GM18502 (cell line): ENCODE data around the gene SPINT1.

Experiments used
- ATAC-seq: cut with Tn5 transposase; IDR thresholded peaks from one replicate; pipeline ENCODE4 v1.9.1; 2021; ENCODE audit warnings: mild to moderate bottlenecking; ENCODE audit not compliant: unreplicated experiment, poor library complexity

The SPINT1 gene, protein sequence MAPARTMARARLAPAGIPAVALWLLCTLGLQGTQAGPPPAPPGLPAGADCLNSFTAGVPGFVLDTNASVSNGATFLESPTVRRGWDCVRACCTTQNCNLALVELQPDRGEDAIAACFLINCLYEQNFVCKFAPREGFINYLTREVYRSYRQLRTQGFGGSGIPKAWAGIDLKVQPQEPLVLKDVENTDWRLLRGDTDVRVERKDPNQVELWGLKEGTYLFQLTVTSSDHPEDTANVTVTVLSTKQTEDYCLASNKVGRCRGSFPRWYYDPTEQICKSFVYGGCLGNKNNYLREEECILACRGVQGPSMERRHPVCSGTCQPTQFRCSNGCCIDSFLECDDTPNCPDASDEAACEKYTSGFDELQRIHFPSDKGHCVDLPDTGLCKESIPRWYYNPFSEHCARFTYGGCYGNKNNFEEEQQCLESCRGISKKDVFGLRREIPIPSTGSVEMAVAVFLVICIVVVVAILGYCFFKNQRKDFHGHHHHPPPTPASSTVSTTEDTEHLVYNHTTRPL

DNA sequence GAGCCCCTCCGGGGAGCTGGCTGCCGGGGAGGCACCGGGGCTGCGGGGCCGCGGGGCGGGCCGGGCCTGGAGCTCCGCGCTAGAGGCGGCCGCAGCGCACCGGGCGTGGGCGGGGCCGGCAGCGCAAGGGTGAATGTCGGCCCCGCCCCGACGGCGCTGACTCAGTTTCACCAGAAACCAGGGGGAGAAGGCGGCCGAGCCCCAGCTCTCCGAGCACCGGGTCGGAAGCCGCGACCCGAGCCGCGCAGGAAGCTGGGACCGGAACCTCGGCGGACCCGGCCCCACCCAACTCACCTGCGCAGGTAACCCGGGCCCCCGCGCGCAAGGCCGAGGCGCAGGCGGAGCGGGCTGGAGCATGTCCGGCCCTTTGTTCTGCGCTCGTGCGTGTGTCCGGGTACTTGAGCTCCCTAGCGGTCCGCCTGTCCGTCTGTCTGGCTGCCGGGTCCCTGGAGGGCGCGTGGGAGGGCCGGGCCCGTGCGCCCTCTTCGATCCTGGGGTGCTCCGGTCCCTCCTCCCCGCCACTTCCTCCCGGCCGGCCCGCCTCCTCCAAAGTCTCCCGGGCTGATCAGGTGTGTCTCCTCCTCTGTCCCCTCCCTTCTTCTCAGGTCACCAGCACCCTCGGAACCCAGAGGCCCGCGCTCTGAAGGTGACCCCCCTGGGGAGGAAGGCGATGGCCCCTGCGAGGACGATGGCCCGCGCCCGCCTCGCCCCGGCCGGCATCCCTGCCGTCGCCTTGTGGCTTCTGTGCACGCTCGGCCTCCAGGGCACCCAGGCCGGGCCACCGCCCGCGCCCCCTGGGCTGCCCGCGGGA is at the start of gene SPINT1:
Gene SPINT1, plus strand, starts transcription at position 164 of the 811 bp plus-strand sequence. Its CDS starts 507 bp downstream, at position 671.
- ATAC-seq: no peak

DNA sequence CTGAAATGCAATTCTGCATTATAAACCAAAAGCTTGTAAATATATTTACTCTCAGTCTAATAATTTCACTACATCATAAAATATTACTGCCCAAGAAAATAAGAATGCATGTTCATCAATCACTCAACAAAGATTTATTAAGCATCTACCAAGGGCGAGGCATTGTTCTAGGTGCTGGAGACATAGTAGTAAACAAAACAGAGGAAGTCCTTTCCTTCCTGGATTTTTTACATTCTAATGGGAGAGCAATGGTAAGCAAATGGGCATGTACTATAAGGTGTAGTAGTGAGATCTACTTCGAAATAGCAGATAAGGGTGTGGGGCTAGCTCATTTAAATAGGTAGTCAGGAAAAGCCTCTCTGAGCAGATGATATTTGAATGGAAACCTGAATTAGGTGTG is 47.8 kb upstream of the SPINT1 start:
- no peak for ATAC-seq

DNA sequence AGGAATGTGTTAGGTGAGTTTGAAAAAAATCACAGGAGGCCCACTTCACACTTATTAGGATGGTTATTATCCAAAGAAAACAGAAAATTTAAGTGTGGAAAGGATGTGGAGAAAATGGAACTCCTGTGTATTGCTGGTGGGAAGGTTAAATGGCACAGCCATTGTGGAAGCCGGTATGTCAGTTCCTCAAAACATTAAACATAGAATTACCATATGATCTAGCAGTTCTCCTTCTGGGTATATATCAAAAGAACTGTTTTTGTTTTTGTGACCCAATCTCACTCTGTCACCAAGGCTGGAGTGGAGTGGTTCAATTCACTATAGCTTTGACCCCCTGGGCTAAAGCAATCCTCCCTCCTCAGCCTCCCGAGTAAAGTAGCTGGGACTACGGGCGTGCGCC is 47.3 kb upstream of the SPINT1 start:
- no peak for ATAC-seq

DNA sequence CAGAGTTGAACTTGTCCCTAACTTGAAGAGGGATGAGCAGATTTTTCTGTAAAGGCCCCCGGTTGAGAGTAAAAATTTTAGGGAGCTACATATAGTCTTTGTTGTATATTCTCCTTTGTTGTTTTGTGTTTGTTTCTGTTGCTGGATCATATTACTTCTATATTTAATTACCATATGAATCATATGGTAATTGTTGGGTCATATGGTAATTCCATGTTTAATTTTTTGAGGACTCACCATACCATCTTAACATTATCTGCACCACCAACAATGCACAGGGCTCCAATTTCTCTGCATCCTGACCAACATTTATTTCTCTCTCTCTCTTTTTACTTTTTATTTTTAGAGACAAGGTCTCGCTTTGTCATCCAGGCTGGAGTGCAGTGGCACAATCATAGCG is 44.3 kb upstream of the SPINT1 start:
- ATAC-seq: no peak

DNA sequence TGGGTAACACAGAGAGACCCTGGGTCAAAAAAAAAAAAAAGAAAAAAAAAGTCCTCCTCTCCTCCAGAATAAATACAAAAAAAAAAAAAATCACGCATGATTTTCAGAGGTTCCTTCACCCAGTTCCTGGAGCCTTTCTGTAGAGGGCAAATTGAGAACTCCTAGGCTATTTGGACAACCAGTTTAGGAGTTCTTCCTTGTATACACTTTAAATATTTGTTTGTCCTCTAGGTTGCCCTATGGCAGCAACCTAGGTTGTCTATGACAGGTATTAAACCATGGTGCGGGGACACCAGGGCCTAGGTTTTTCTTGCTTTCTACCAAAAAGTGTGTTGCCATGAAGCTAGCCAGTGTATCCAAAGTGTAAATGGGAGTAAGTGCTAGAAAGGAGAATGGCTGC is 40.8 kb upstream of the SPINT1 start:
- no peak for ATAC-seq

DNA sequence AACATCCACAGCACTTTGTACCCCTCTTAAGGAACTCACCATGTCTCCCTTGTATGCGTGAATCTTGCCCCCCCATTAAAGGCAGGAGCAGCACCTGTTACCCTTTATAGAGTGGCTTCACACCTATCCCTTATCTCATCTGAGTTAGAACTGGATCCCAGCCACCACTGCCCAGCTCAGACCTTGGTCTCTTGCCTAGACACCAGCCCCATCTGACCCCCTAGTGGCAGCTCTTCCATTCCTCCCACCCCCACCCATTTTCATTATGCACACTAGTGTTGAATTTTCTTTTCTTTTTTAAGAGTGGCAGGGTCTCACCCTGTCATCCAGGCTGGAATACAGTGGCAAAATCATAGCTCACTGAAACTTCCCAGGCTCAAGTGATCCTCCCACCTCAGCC is 40.2 kb upstream of the SPINT1 start:
- no peak for ATAC-seq

DNA sequence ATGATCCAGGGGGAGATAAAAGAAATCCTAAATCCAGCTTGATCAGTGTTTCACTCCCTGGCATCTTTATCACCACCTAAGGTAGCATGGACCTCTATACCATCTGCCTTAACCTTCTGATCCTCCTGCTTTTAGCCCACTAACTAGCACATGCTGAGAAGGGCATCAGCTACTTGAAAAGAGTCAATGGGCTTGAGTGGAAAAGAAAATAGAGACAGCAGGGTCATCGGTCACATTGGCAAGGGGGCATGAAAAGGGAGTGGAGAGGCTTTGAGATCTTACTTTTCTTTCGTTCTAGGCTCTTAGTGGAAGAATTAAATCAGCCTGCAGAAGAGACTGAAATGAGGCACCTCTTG is 37.2 kb upstream of the SPINT1 start:
- no peak for ATAC-seq

DNA sequence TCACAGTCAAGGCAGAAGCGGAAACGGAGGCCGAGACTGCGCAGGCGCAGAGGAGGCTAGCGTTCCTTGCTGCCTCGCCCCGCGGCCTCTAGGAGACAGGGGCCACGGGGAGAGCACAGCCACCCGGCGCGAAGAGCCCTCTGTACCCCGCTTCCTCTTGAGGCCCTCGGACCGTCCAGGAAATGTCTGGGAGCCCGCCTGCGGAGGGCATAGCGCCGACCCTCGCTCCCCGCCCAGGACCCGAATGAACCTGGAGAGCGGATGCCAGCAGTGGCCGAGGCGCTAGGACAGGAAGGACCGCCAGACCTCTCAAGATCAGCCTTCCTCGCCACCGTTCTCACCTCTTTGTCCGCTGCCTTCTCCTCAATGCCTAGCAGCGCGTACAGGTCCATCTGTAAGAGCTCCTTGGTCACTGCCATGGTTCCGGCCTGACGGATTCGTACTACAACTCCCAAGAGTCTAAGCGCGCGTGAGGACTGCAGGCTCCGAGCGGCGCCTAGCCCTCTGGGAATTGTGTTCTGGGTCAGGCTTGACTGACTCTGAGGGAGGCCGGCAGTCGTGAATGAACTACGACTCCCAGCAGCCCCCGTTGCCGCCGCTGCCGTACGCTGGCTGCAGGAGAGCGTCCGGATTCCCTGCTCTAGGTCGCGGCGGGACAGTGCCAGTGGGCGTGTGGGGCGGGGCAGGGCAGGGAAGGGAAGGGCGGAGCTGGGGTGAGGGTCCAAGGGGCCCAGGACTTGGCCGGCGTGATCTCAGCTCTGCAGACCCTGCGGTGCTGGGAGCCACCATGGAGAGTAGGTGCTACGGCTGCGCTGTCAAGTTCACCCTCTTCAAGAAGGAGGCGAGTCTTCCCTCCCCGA is 36.6 kb upstream of the SPINT1 start, which contains the start of the genes DNAJC17 and ZFYVE19:
Gene DNAJC17, minus strand, starts transcription at position 446 of the 860 bp plus-strand sequence. Its CDS starts 27 bp downstream, at position 419.
Gene ZFYVE19, plus strand, starts transcription at position 62 of the 860 bp plus-strand sequence. Its CDS starts 501 bp downstream, at position 563.
- peak; percentile 94 for ATAC-seq

DNA sequence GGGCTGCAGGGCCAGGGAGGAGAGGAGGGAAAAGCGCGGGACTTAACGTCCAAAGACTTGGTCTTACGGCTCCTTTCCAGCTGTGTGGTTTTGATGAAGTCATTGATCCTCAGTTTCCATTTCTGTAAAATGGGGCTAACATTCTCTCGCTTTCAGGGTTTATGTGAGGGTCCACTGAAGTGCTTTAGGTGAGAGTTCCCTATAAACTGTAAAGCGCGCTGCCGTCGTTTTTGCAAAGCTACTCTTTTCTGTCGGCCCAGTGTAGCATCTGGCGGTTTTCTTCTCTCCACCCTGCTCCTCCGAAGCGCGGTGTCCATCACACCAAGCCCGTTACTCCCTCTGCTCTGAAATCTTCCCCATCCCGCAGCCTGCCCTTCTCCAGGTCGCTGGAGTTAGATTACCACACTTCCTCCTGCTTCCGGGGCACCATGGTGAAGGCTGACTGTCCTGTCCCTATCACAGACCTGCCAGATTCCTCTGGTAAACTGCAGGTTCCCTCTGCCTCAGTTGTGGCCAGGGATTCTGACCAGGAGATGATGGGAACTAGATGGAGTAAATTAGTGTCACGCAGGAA is 35.9 kb upstream of the SPINT1 start:
- ATAC-seq: no peak

DNA sequence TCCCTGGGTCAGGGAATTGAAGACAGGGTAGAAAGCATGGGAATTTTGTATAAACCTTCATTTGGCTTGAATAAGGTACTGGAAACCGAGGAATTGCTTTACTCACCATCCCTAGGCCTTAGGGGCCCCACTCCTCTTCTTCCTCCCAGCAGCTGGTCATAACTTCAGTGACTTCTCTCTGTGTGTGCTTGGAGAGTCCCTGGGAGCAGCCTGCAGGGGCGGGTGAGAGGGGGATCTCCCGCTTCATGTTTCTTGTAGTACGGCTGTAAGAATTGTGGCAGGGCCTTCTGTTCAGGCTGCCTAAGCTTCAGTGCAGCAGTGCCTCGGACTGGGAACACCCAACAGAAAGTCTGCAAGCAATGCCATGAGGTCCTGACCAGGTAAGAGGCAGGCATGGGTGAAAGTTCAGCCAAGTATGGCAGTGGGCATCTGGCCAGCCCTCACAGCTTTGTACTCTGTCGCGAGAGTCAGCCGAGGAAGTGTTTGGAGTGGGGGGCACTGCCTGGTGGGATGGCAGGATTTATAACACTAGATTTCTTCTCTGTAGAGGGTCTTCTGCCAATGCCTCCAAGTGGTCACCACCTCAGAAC is 34.9 kb upstream of the SPINT1 start:
- ATAC-seq: no peak

DNA sequence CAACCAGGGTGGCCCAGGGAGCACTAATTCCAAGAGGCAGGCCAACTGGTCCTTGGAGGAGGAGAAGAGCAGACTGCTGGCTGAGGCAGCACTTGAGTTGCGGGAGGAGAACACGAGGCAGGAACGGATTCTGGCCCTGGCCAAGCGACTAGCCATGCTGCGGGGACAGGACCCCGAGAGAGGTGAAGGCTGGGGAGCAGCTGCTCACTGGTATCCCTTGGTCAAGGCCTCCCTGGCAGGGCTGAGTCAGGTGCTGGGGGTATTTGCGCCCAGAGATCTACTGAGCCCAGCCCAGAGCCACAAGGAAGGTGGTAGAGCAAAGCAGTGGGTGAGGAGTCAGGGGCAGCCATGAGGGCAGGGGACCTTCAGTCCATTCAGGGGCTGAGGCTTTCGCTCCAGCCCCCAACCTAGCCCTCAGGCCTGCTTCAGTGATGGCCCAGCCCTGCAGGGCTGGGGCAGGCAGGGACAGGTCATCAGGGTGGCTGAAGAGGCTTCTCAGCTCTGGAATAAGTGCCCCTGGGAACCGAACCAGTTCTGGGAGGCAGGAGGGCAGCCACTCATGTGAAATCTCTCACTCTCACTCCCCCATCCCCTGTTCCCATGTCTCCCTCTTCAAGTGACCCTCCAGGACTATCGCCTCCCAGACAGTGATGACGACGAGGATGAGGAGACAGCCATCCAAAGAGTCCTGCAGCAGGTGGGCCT is 31.0 kb upstream of the SPINT1 start:
- ATAC-seq: no peak

DNA sequence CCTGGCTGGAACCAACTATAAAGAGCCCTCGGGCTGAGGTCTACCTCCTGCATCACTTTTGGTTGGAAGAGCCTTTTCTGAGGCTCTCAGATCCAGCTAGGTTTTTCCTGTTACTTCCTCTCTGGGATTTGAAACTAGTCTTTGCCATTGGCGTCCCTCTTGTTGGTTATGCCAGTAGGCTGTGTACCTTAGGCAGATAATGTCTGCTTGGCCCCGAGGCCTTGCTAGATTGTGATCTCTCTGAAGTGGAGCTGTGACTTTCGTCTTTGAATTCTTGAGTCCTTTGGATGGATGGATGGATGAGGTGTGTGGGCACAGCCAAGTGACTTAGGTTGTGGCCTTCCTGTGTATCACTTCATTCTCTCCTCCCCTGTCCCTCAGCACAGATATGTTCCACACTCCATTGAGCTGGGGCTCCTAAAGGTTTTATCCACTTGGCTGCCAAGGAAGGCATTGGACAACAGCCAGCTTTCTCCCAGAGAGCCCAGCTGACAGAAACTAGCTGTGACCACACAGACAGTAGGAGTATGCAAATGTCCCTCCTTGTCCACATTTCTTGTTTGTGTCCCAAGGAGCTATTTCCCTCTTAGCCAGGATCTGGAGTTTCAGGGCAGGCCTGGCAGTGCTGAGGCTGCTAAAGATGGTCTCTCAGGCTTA is 28.7 kb upstream of the SPINT1 start:
- ATAC-seq: no peak

DNA sequence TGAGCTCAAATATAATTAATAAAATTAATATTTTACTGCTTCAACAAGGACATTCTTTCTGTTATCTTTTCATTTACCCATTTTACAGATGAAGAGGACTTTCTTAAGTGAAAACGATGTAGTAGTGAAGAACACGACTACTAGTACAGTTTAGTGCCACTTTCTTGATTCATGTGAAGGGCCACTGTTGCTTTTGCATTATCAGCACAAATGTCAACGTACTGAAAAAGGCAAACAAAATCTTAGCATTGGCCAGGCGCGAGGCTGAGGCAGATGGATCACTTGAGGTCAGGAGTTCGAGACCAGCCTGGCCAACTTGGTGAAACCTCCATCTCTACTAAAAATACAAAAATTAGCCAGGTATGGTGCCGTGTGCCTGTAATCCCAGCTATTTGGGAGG is 24.8 kb upstream of the SPINT1 start:
- ATAC-seq: no peak

DNA sequence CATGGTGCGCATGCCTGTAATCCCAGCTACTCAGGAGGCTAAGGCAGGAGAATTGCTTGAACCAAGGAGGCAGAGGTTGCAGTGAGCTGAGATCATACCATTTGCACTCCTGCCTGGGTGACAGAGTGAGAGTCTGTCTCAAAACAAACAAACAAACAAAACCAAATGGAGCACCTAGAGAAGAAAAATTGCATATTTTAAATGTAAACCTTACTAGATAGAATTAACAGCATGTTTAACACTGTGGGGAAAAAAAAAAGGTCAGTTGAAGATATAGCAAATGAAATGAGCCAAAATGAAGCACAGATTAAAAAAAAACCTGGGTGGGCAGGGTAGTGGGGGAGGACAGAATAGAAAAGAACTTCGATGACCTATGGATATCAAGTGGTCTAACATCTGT is 22.7 kb upstream of the SPINT1 start:
- no peak for ATAC-seq

DNA sequence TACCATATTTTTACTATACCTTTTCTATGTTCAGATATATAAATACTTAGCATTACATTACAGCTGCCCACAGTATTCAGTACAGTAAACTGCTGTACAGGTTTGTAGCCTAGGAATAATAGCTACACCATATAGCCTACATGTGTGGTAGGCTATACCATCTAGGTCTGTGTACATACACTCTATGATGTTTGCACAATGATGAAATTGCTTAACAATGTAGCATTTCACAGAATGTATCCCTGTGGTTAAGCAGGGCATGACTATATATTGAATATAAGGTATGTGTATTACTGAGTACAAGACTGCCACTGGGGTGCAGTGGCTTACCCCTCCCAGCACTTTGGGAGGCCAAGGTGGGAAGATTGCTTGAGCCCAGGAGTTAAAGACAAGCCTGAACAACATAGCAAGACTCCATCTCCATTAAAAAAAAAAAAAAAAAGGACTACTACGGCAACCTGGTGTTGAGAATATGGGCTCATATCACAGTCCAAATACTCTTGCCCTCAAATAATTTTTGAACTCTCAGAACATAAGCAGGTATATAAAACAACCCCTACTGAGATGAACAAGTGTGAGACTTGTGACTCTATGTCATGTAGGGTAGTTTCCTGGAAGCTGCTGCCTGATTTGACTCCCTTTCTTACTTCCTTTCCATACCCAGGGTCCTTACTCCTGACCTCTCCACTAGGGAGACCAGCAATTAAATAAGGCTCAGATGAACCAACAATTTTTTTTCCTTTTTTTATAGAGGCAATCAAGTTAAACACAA is 20.1 kb upstream of the SPINT1 start:
- no peak for ATAC-seq

DNA sequence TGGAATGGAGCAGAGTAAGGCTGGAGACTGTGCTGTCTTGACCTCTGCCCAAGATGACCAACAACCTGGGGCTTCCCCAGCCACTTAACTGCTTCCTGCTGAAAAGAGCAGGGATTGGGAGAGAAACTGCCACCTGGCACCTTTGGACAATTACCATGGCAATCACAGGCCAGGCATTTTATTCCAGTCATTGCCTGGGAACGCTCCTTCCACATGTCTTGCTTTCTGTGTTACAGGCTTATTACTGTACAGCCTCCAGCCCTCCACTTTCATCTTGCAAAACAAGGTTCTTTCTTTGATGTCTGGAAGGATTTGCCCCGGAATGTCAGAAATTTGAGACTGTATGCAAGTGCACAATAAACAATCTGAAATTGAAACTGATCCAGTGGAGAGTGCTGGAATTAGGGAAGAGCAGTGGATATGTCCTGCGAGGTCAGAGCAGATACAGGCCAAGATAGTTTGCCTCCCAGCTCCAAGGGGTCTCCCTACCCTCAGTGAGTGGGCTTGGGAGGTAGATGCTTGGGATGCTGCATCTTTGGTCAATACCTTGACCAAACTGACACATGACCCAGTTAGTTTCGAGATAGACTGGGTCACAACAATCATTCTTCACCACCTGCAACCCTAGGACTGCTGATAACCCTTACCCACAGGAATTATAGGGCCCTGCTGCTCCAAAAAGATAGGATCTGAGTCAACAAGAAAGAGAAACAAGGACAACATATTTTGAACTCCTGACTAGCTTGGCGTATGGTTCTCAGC is 18.0 kb upstream of the SPINT1 start:
- ATAC-seq: no peak
